ENCODE results near the gene TMEM72. TPM values are rescaled to one million over a fixed set of nuclear protein-coding genes. Genes with fewer than 3 reads are reported as not detected.

Gene TMEM72
- total RNA-seq, 1 donor from 2014 or later, result not detected

DNA sequence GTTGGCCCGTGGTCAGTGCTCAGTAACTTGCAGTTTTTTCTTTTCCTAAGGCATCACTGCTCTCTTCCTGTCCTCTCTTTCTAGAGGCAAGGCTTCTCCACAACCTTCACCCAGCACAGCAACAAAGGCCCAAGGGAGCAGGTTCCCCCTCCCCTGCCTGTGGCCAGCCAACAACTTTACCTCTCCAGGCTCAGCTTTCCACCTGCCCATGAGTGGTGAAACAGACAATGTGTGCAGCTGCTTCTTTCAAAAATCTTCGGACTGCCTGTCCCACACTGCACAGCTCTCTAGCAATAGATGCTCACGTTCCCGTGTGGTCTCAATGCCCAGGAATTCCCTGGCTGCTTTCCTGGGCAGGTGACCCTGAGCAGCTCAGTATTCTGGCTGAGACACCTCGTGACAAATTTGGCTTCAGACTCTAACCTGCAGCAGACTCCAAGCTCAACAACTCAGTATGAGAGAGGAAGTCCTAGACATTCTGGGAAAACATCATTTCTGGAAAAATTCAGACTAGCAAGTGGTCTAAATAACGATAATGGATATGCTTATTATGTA lies 28.9 kb upstream of the TMEM72 start:
- H3K4me1 Mint-ChIP-seq (ENCODE audit: low read depth, unreplicated experiment), result peaks cover 6% of the 10 kb centered on the region
- Histone ChIP-seq H3K9me3 (ENCODE audit: insufficient read depth, low read depth, low read length) (no peaks in the 10 kb centered on the region), H3K27me3 (ENCODE audit: insufficient read depth, low read length) (peaks cover 8% of the 10 kb centered on the region), H3K4me3 (ENCODE audit: insufficient read depth, low read depth, low read length) (no peak overlapping the region), H4K20me1 (ENCODE audit: insufficient read depth, low read length) (no peaks in the 10 kb centered on the region), H2AFZ (ENCODE audit: low read depth, low read length) (no peak overlapping the region), H3K4me1 (ENCODE audit: insufficient read depth, low read length) (peaks cover 8% of the 10 kb centered on the region), H3K9ac (ENCODE audit: low read length) (no peak overlapping the region), H3K27ac (ENCODE audit: low read depth, low read length) (no peak overlapping the region), H3K36me3 (ENCODE audit: insufficient read depth, low read length) (no peaks in the 10 kb centered on the region), H3K79me2 (ENCODE audit: insufficient read depth, low read length) (no peaks in the 10 kb centered on the region), H3K4me2 (ENCODE audit: low read length) (no peak overlapping the region)
- no peaks in the 10 kb centered on the region for H3K9me3 Mint-ChIP-seq (ENCODE audit: unreplicated experiment)
- H3K27ac Mint-ChIP-seq (ENCODE audit: unreplicated experiment), result no peak overlapping the region
- TF ChIP-seq, protein P1, sequence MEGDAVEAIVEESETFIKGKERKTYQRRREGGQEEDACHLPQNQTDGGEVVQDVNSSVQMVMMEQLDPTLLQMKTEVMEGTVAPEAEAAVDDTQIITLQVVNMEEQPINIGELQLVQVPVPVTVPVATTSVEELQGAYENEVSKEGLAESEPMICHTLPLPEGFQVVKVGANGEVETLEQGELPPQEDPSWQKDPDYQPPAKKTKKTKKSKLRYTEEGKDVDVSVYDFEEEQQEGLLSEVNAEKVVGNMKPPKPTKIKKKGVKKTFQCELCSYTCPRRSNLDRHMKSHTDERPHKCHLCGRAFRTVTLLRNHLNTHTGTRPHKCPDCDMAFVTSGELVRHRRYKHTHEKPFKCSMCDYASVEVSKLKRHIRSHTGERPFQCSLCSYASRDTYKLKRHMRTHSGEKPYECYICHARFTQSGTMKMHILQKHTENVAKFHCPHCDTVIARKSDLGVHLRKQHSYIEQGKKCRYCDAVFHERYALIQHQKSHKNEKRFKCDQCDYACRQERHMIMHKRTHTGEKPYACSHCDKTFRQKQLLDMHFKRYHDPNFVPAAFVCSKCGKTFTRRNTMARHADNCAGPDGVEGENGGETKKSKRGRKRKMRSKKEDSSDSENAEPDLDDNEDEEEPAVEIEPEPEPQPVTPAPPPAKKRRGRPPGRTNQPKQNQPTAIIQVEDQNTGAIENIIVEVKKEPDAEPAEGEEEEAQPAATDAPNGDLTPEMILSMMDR (IDR thresholded peaks at IDR 0.05; ENCODE audit: insufficient read depth, low read depth, low read length), result no peak
- no peak for TF ChIP-seq EZH2 (IDR thresholded peaks at IDR 0.05; ENCODE audit: insufficient read depth, low read length)
- H3K27me3 Mint-ChIP-seq (ENCODE audit: low read depth, unreplicated experiment), result peaks cover 31% of the 10 kb centered on the region
- H3K4me3 Mint-ChIP-seq (ENCODE audit: unreplicated experiment), result no peak overlapping the region
- DNase-seq (ENCODE audit: low read depth) (no peak), FAIRE-seq (no peak)
- no peaks in the 10 kb centered on the region for H3K36me3 Mint-ChIP-seq (ENCODE audit: low read depth, unreplicated experiment)

DNA sequence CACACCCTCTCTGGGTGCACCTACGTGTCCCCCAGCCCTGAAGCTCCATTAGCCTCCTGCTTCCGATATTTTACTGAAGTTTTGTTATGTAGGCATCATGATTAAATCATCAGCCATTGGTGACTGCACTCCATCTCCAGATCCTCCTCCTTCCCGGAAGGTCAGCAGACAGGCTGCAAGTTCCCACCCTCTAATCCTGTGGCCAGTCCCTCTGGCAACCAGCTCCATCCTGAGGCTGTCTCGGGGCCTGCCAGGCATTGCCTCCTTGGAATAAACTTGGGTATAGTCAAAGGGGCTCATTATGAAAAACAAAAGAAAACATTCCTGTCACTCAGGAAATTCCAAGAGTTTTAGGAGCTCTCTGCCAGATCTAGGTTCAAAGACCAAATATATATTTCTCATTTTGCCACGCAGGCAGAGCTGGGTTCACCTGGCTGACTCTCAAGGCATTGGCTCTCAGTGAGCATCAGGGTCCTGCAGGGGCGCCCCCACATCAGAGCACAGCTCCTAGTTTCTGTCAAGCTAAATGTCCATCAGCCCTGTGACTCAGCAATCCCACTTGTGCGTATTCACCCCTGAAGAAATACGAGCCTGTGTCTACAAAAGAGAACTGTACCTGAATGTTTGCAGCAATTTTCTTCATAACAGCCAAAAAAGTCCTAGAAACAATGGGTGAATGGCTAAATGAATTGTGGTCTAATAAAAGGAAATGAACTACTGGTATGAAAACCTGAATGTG lies 27.4 kb upstream of the TMEM72 start:
- peaks cover under 1% of the 10 kb centered on the region for H3K36me3 Mint-ChIP-seq (ENCODE audit: low read depth, unreplicated experiment)
- no peak for TF ChIP-seq EZH2 (IDR thresholded peaks at IDR 0.05; ENCODE audit: insufficient read depth, low read length)
- TF ChIP-seq, protein P1 (IDR thresholded peaks at IDR 0.05; ENCODE audit: insufficient read depth, low read depth, low read length), result no peak
- no peaks in the 10 kb centered on the region for H3K9me3 Mint-ChIP-seq (ENCODE audit: unreplicated experiment)
- H3K27ac Mint-ChIP-seq (ENCODE audit: unreplicated experiment), result no peak overlapping the region
- H4K20me1 ChIP-seq (ENCODE audit: insufficient read depth, low read length), result no peaks in the 10 kb centered on the region
- no peak overlapping the region for H3K4me3 Mint-ChIP-seq (ENCODE audit: unreplicated experiment)
- H3K79me2 ChIP-seq (ENCODE audit: insufficient read depth, low read length), result no peaks in the 10 kb centered on the region
- DNase-seq (ENCODE audit: low read depth) (no peak), FAIRE-seq (no peak)
- H2AFZ ChIP-seq (ENCODE audit: low read depth, low read length), result no peak overlapping the region
- no peak overlapping the region for H3K4me3 ChIP-seq (ENCODE audit: insufficient read depth, low read depth, low read length)
- H3K27me3 ChIP-seq (ENCODE audit: insufficient read depth, low read length), result peaks cover 8% of the 10 kb centered on the region
- no peak overlapping the region for H3K4me2 ChIP-seq (ENCODE audit: low read length)
- H3K4me1 ChIP-seq (ENCODE audit: insufficient read depth, low read length), result peaks cover 7% of the 10 kb centered on the region
- no peaks in the 10 kb centered on the region for H3K36me3 ChIP-seq (ENCODE audit: insufficient read depth, low read length)
- H3K9ac ChIP-seq (ENCODE audit: low read length), result no peak overlapping the region
- peaks cover 6% of the 10 kb centered on the region for H3K4me1 Mint-ChIP-seq (ENCODE audit: low read depth, unreplicated experiment)
- peaks cover 35% of the 10 kb centered on the region for H3K27me3 Mint-ChIP-seq (ENCODE audit: low read depth, unreplicated experiment)
- H3K9me3 ChIP-seq (ENCODE audit: insufficient read depth, low read depth, low read length), result no peaks in the 10 kb centered on the region
- no peak overlapping the region for H3K27ac ChIP-seq (ENCODE audit: low read depth, low read length)

DNA sequence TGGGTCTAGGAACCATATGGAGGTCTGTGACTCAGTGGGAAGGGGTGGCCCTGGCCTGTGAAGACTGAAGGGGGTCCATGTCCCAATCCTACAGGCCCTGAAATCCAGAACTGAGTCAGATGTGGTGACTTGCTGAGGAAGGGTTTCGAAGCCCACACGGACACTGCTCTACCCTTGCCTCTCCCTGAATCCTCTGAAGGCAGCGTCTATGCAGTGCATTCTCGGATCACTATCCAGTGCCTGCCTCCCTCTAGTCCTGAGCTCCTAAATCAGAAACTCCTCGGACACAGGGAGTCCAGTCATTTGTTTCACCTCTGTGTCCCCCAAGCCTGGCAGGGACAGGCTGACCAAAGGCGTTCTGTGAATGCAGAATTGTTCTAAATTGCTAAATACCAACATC lies 25.4 kb upstream of the TMEM72 start:
- DNase-seq (ENCODE audit: low read depth), result no peak
- no peaks in the 10 kb centered on the region for H3K36me3 ChIP-seq (ENCODE audit: insufficient read depth, low read length)
- TF ChIP-seq, protein P1 (IDR thresholded peaks at IDR 0.05; ENCODE audit: insufficient read depth, low read depth, low read length), result no peak
- TF ChIP-seq EZH2 (IDR thresholded peaks at IDR 0.05; ENCODE audit: insufficient read depth, low read length), result no peak
- no peak overlapping the region for H2AFZ ChIP-seq (ENCODE audit: low read depth, low read length)
- H3K4me1 Mint-ChIP-seq (ENCODE audit: low read depth, unreplicated experiment), result peaks cover 6% of the 10 kb centered on the region
- no peak overlapping the region for H3K27ac ChIP-seq (ENCODE audit: low read depth, low read length)
- no peaks in the 10 kb centered on the region for H3K9me3 ChIP-seq (ENCODE audit: insufficient read depth, low read depth, low read length)
- no peak overlapping the region for H3K4me3 ChIP-seq (ENCODE audit: insufficient read depth, low read depth, low read length)
- peaks cover 30% of the 10 kb centered on the region for H3K27me3 Mint-ChIP-seq (ENCODE audit: low read depth, unreplicated experiment)
- H3K4me2 ChIP-seq (ENCODE audit: low read length), result no peak overlapping the region
- peaks cover 2% of the 10 kb centered on the region for H3K36me3 Mint-ChIP-seq (ENCODE audit: low read depth, unreplicated experiment)
- no peaks in the 10 kb centered on the region for H4K20me1 ChIP-seq (ENCODE audit: insufficient read depth, low read length)
- no peak overlapping the region for H3K9ac ChIP-seq (ENCODE audit: low read length)
- no peaks in the 10 kb centered on the region for H3K9me3 Mint-ChIP-seq (ENCODE audit: unreplicated experiment)
- no peaks in the 10 kb centered on the region for H3K79me2 ChIP-seq (ENCODE audit: insufficient read depth, low read length)
- FAIRE-seq, result no peak
- no peak overlapping the region for H3K27ac Mint-ChIP-seq (ENCODE audit: unreplicated experiment)
- H3K27me3 ChIP-seq (ENCODE audit: insufficient read depth, low read length), result peaks cover 2% of the 10 kb centered on the region
- H3K4me3 Mint-ChIP-seq (ENCODE audit: unreplicated experiment), result no peak overlapping the region
- no peaks in the 10 kb centered on the region for H3K4me1 ChIP-seq (ENCODE audit: insufficient read depth, low read length)
